H1 (cell line): ENCODE measurements around the gene NDUFB4. TPM values are rescaled to one million over a fixed set of nuclear protein-coding genes. Genes with fewer than 3 reads are reported as not detected.

Source experiments
- RNF2 ChIP-seq: fragments of 200-900, 300-1000 bp; sonication (generic); IDR thresholded peaks from 2 replicates; pipeline ENCODE4 v1.7.1; 2016; ENCODE audit warnings: borderline replicate concordance, low read depth, mild to moderate bottlenecking, antibody characterized with exemption, low read length; ENCODE audit not compliant: poor library complexity, severe bottlenecking; ENCODE audit errors: missing control alignments
- polyA plus RNA-seq, 7 experiments: library from polyadenylated mRNA; depleted of rRNA in 3 of 7; stranded (reverse) in 5 of 7; unstranded in 2 of 7; fragments of >200 nt in 5 of 7; fragments of 200-250 nt in 2 of 7; gene quantifications; 1 replicate in 5 of 7; 2 replicates in 1 of 7; 4 replicates in 1 of 7; pipeline versions ENCODE4 v1.2.1 to v1.2.3, GENCODE V29; 2011 to 2013; ENCODE audit warnings: missing spikeins in 2 of 7, mixed read lengths in 2 of 7
- total RNA-seq: library from RNA; stranded (reverse); fragmentation: NEBNext Ultra II Directional; extraction: Animal tissue kit (Norgen Biotek cat#: 25700); gene quantifications from 2 replicates; pipeline ENCODE4 v1.2.1, GENCODE V29; 2021

Gene NDUFB4
- total and polyA plus RNA-seq, 2 of the 8 experiments (the other 6 are each of a cell fraction or from before 2014, with no cell fraction given) = 184 to 382 TPM

GRCh38 chr3:120601554-120601953 lies 5.4 kb downstream of the NDUFB4 start (continued):
- no peak for TF ChIP-seq RNF2
